Mucosa of rectum (tissue), 2 donors: Measurements from ENCODE around the gene XPR1.
"Not testable (repeated sequence)": the region's sequence is repeated elsewhere in the genome, so short reads cannot be mapped to it uniquely, and the experiment has no call there.

Experiments used
- H3K27ac ChIP-seq, 2 donors: one replicate each; pipeline ENCODE4 v1.7.0; 2013; ENCODE audit warnings: inconsistent platforms in 2 of 2, low read depth in 2 of 2, low read length in 2 of 2
- H3K27me3 ChIP-seq, 2 donors: one replicate each; pipeline ENCODE4 v1.7.0; 2013; ENCODE audit warnings: low read length in 2 of 2; ENCODE audit not compliant: control insufficient read depth in 2 of 2, insufficient read depth in 2 of 2
- H3K36me3 ChIP-seq, 2 donors: one replicate each; pipeline ENCODE4 v1.7.0; 2013; ENCODE audit warnings: low read length in 2 of 2; ENCODE audit not compliant: control insufficient read depth in 2 of 2, insufficient read depth in 2 of 2
- H3K4me1 ChIP-seq, 2 donors: one replicate each; pipeline ENCODE4 v1.7.0; 2013; ENCODE audit warnings: low read length in 2 of 2, mild to moderate bottlenecking in 1 of 2; ENCODE audit not compliant: control insufficient read depth in 2 of 2, insufficient read depth in 2 of 2
- H3K4me3 ChIP-seq, 2 donors: one replicate each; pipeline ENCODE4 v1.7.0; 2013; ENCODE audit warnings: low read length in 2 of 2
- H3K9ac ChIP-seq, 2 donors: one replicate each; pipeline ENCODE4 v1.7.0; 2013; ENCODE audit warnings: low read length in 2 of 2, low read depth in 1 of 2, mild to moderate bottlenecking in 1 of 2
- H3K9me3 ChIP-seq, 2 donors: one replicate each; pipeline ENCODE4 v1.7.0; 2013; ENCODE audit warnings: low read length in 2 of 2; ENCODE audit not compliant: control insufficient read depth in 2 of 2
- donor health status: healthy.
- donor health status: Normal muscosa, but diverticular disease.

XPR1 gene

DNA sequence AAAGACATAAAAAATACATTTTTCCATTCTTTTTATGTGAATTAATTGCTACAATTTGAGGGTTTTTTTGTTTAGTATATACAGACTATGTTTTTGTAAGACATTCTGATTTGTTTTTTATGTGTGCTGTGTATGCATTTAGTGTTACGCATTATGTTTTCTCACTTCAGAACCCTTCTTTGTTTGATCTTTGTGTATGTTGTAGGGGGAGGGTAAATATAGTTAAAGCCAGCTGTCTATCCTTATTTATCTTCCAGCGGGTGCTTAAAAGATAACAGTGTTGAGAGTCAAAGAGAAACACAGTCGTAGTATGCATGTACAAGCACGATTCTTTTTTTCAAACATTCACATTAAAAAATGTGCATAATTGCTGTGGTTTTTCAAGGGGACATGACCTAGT is 183.4 kb downstream of the XPR1 start:
- no peak overlapping the region for H3K4me3 ChIP-seq
- H3K36me3 ChIP-seq: no peaks in the 10 kb centered on the region
- H3K9me3 ChIP-seq: no peaks in the 10 kb centered on the region
- no peak overlapping the region for H3K27ac ChIP-seq
- no peaks in the 10 kb centered on the region for H3K27me3 ChIP-seq
- H3K9ac ChIP-seq: no peak overlapping the region
- no peaks in the 10 kb centered on the region for H3K4me1 ChIP-seq

DNA sequence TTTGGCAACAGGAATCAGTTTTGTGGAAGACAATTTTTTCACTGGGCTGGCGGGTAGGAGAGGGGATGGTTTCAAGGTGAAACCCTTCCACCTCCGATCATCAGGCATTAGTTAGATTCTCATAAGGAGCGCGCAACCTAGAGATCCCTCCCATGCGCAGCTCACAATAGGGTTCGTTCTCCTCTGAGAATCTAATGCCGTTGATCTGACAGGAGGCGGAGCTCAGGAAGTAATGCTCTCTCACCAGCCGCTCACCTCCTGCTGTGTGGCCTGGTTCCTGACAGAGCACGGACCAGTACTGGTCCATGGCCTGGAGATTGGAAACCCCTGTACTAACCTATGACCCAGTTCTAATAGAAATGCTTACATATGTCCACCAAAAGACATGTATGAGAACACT is 184.3 kb downstream of the XPR1 start:
- Histone ChIP-seq H3K36me3 (no peaks in the 10 kb centered on the region), H3K27me3 (no peaks in the 10 kb centered on the region), H3K9ac (no peak overlapping the region), H3K4me3 (no peak overlapping the region), H3K9me3 (no peaks in the 10 kb centered on the region), H3K4me1 (no peaks in the 10 kb centered on the region), H3K27ac (no peak overlapping the region)

DNA sequence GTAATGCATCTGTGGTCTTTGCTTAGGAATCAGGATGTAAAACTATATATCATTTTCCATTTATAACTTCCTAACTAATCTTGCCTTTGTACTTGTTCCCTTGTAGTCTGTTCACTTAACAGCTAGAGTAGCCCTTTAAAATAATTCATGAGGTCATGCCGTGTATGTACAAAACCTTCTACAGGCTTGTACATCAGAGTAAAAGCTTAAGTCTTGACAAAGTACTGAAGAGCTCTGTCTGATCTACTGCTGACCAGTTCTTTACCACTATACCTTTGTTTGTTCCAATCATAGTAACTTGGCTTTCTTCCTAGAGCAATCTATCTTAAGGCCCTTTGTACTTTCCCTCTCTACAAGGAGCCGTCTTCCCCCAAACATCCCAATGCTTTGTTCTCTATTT is 190.1 kb downstream of the XPR1 start:
- Histone ChIP-seq H3K9me3 (no peaks in the 10 kb centered on the region), H3K27ac (no peak overlapping the region), H3K9ac (no peak overlapping the region), H3K36me3 (no peaks in the 10 kb centered on the region), H3K27me3 (no peaks in the 10 kb centered on the region), H3K4me1 (no peaks in the 10 kb centered on the region), H3K4me3 (no peak overlapping the region)

DNA sequence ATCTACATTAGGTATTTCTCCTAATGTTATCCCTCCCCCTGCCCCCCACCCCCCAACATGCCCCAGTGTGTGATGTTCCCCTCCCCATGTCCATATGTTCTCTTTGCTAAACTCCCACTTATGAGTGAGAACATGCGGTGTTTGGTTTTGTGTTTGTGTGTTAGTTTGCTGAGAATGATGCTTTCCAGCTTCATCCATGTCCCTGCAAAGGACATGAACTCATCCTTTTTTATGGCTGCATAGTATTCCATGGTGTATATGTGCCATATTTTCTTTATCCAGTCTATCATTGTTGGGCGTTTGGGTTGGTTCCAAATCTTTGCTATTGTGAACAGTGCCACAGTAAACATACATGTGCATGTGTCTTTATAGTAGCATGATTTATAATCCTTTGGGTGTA is 199.7 kb downstream of the XPR1 start:
- H3K9ac ChIP-seq, H3K27ac ChIP-seq, H3K4me1 ChIP-seq, H3K36me3 ChIP-seq, H3K4me3 ChIP-seq, H3K27me3 ChIP-seq, H3K9me3 ChIP-seq: not testable (repeated sequence)

DNA sequence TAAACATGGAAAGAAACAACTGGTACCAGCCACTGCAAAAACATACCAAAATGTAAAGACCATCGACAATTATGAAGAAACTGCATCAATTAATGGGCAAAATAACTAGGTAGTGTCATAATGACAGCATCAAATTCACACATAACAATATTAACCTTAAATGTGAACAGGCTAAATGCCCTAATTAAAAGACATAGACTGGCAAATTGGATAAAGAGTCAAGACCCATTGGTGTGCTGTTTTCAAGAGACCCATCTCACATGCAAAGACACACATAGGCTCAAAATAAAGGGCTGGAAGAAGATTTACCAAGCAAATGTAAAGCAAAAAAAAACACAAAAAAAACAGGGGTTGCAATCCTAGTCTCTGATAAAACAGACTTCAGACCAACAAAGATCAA is 201.4 kb downstream of the XPR1 start:
- not testable (repeated sequence) for H3K27me3 ChIP-seq, H3K27ac ChIP-seq, H3K36me3 ChIP-seq, H3K9me3 ChIP-seq, H3K9ac ChIP-seq, H3K4me3 ChIP-seq, H3K4me1 ChIP-seq

DNA sequence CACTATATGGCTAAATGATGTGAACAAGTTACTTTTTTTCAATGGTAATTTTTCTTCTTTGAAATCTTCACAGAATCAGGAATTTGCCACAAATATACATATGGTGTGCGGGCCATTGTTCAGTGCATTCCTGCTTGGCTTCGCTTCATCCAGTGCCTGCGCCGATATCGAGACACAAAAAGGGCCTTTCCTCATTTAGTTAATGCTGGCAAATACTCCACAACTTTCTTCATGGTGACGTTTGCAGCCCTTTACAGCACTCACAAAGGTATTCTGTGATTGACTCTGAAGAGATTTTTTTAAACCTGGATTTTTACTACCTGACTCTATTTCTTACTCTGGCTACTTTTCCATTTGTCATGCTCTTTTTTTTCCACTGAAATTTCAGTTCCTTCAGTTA is 204.6 kb downstream of the XPR1 start:
- Histone ChIP-seq H3K9me3 (no peaks in the 10 kb centered on the region), H3K27ac (no peak overlapping the region), H3K27me3 (no peaks in the 10 kb centered on the region), H3K4me1 (no peaks in the 10 kb centered on the region), H3K4me3 (no peak overlapping the region), H3K9ac (no peak overlapping the region), H3K36me3 (no peaks in the 10 kb centered on the region)

DNA sequence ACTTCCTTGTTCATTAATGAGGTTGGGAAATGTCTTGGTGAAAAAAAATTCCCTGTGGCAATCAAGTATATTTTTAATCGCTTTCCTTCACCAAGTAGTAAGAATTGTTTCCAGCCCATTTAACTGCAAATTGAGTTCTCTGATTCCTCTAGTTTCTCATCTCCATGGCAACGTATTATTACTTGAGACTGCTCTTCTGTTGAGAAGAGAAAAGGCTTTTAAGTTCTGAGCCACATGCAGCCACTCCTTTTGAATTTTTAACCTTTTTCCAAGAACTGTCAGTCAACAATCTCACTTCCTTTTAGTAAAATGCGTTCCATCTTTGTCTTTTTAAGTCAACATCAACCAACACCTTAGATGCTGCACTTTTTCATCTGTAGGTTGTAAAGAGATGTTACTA is 205.2 kb downstream of the XPR1 start:
- Histone ChIP-seq H3K9me3 (no peaks in the 10 kb centered on the region), H3K27ac (no peak overlapping the region), H3K36me3 (no peaks in the 10 kb centered on the region), H3K4me3 (no peak overlapping the region), H3K4me1 (no peaks in the 10 kb centered on the region), H3K9ac (no peak overlapping the region), H3K27me3 (no peaks in the 10 kb centered on the region)

DNA sequence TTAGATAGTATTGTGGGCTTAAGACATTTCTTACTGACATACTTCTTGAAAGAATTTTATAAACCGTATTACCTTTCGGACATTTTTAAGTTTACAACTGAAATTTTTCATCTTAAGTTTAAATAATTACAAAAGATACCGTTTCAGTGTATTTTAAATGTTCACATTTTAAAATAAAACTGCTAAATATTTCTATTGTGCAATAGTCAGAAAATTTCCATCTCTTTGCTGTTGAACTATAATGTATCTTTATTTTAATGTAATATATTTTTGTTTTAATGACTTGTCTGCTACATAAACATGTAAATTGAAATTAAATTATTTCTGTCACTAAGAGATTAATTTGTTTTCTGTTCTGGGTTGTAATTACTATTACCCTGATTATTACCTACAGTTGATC is 206.7 kb downstream of the XPR1 start:
- H3K27ac ChIP-seq: no peak overlapping the region
- H3K9ac ChIP-seq: no peak overlapping the region
- no peak overlapping the region for H3K4me3 ChIP-seq
- no peaks in the 10 kb centered on the region for H3K9me3 ChIP-seq
- H3K27me3 ChIP-seq: no peaks in the 10 kb centered on the region
- H3K36me3 ChIP-seq: no peaks in the 10 kb centered on the region
- H3K4me1 ChIP-seq: no peaks in the 10 kb centered on the region

DNA sequence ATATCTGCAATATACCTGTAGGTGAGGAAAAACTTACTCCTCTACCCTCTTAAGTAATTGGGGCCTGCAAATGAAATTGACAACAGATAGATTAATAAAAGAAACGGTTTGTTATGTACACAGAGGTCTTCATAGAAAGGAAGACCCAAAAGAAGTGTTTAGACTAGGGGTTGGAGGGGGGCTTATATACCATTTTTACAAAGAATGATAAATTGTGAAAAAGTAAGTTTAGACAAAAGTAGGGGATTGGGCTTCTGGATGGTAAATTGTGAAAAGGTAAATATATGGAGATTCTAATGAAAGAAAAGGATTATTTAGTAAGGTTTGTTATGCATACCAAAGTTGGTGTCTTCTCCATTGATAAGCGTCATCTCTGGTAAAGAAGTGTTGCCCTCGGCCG is 207.7 kb downstream of the XPR1 start:
- no peaks in the 10 kb centered on the region for H3K36me3 ChIP-seq
- no peaks in the 10 kb centered on the region for H3K9me3 ChIP-seq
- H3K9ac ChIP-seq: no peak overlapping the region
- no peak overlapping the region for H3K4me3 ChIP-seq
- no peaks in the 10 kb centered on the region for H3K4me1 ChIP-seq
- H3K27me3 ChIP-seq: no peaks in the 10 kb centered on the region
- no peak overlapping the region for H3K27ac ChIP-seq

DNA sequence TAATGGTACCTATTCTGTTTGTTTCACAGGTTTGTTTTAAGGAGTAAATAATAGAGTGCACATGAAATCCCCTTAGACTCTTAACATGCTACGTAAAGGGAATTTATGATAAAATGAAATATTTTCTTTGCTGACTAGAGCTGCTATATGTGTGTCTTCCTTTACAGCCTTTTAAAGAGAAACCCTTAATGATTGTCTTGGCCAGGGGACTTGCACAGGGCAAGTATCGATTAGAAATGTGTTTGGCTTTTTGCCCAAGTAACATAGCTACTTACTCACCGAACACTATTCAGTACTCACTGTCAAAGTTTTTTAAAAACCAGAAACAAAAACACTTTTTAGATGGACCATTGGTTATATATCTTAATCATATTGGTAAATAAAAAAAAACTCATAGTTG is 209.6 kb downstream of the XPR1 start:
- no peaks in the 10 kb centered on the region for H3K4me1 ChIP-seq
- no peak overlapping the region for H3K4me3 ChIP-seq
- no peaks in the 10 kb centered on the region for H3K36me3 ChIP-seq
- H3K27me3 ChIP-seq: no peaks in the 10 kb centered on the region
- H3K9me3 ChIP-seq: no peaks in the 10 kb centered on the region
- H3K27ac ChIP-seq: no peak overlapping the region
- H3K9ac ChIP-seq: no peak overlapping the region

DNA sequence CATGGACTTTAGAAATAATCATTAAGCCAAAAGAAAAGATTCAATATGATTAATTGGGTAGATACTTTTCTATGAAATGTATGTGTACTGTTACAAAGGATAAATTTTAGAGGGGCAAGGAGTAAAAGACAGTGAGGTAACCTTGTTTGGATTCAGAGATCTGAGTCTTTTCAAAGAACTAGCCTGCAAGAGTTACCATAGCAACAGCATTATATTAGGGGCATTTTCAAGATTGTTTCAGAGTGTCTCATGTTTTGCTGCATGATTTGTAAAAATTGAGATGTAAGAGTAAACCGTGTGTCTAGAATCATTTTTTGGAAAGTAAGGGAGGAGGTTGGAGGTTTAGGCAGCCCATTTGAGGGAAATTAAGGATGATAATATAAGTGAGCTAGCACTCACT is 210.2 kb downstream of the XPR1 start:
- no peak overlapping the region for H3K4me3 ChIP-seq
- H3K36me3 ChIP-seq: no peaks in the 10 kb centered on the region
- H3K9ac ChIP-seq: no peak overlapping the region
- H3K27me3 ChIP-seq: no peaks in the 10 kb centered on the region
- H3K4me1 ChIP-seq: no peaks in the 10 kb centered on the region
- no peaks in the 10 kb centered on the region for H3K9me3 ChIP-seq
- no peak overlapping the region for H3K27ac ChIP-seq
